ENCODE measurements around the gene CCDC127. TPM values are rescaled to one million over a fixed set of nuclear protein-coding genes. Genes with fewer than 3 reads are reported as not detected.

The CCDC127 gene
- total and polyA plus RNA-seq, 4 donors = 1.1 to 2.6 (median 2.1) TPM

GRCh38 chr5:187617-188451, 30.1 kb downstream of the CCDC127 start:
- TF ChIP-seq EGR1 (IDR thresholded peaks at IDR 0.05; ENCODE audit: low read depth in 2 of 2) (no peak), RAD21 (IDR thresholded peaks at IDR 0.05) (no peak), RXRA (IDR thresholded peaks at IDR 0.05) (no peak), ATF3 (IDR thresholded peaks at IDR 0.05) (no peak), HNF4G (IDR thresholded peaks at IDR 0.05) (no peak), ZBTB33 (IDR thresholded peaks at IDR 0.05) (no peak), MAX (IDR thresholded peaks at IDR 0.05) (no peak), YY1 (IDR thresholded peaks at IDR 0.05) (no peak), TAF1 (conservative IDR thresholded peaks at IDR 0.05) (no peak), NR2F2 (IDR thresholded peaks at IDR 0.05) (no peak), SP1 (IDR thresholded peaks at IDR 0.05) (no peak), JUND (IDR thresholded peaks at IDR 0.05) (no peak), REST (IDR thresholded peaks at IDR 0.05) (no peak)
- Histone ChIP-seq H3K4me1 (ENCODE audit: control insufficient read depth in 4 of 4, insufficient read depth in 4 of 4, low read length in 3 of 4) (peaks cover 2 to 22% (median 16%) of the 10 kb centered on the region in 4 donors), H3K4me3 (ENCODE audit: low read depth in 1 of 3, low read length in 3 of 3) (no peak overlapping the region), H3K36me3 (ENCODE audit: control insufficient read depth in 4 of 4, insufficient read depth in 3 of 4, low read depth in 1 of 4, low read length in 3 of 4) (no peaks in the 10 kb centered on the region), H3K9ac (ENCODE audit: low read depth in 1 of 2, low read length in 2 of 2) (no peak overlapping the region), H3K9me3 (ENCODE audit: control insufficient read depth in 4 of 4, low read length in 3 of 4) (no peaks in the 10 kb centered on the region), H3K27ac (ENCODE audit: low read depth in 1 of 2, low read length in 2 of 2) (no peak overlapping the region), H3K27me3 (ENCODE audit: control insufficient read depth in 4 of 4, insufficient read depth in 4 of 4, low read length in 3 of 4) (no peaks in the 10 kb centered on the region)
- WGBS = 60% methylated on average over 21 of the region's 21 CpGs
- no peak for DNase-seq (ENCODE audit: low spot score)

- no peak for TF ChIP-seq EGR1 (IDR thresholded peaks at IDR 0.05; ENCODE audit: low read depth in 2 of 2)
- TF ChIP-seq FOXA2 (IDR thresholded peaks at IDR 0.05) = no peak
- no peak for TF ChIP-seq RXRA (IDR thresholded peaks at IDR 0.05)
- no peak for TF ChIP-seq GABPA (IDR thresholded peaks at IDR 0.05 in 1 of 2, conservative IDR thresholded peaks at IDR 0.05 in 1 of 2)
- no peak for TF ChIP-seq RAD21 (IDR thresholded peaks at IDR 0.05)
- TF ChIP-seq HNF4G (IDR thresholded peaks at IDR 0.05) = no peak
- no peak for TF ChIP-seq CTCF (IDR thresholded peaks at IDR 0.05; ENCODE audit: low read depth, low read length, missing input control)
- TF ChIP-seq TAF1 (conservative IDR thresholded peaks at IDR 0.05) = no peak
- TF ChIP-seq SP1 (IDR thresholded peaks at IDR 0.05) = no peak
- no peak overlapping the region for H3K27ac ChIP-seq (ENCODE audit: low read depth in 1 of 2, low read length in 2 of 2)
- no peaks in the 10 kb centered on the region for H3K9me3 ChIP-seq (ENCODE audit: control insufficient read depth in 4 of 4, low read length in 3 of 4)
- H3K4me3 ChIP-seq (ENCODE audit: low read depth in 1 of 3, low read length in 3 of 3) = no peak overlapping the region
- no peak overlapping the region for H3K9ac ChIP-seq (ENCODE audit: low read depth in 1 of 2, low read length in 2 of 2)
- 82% methylated on average over 13 of the region's 13 CpGs for WGBS
- no peak for DNase-seq (ENCODE audit: low spot score)
- no peaks in the 10 kb centered on the region for H3K27me3 ChIP-seq (ENCODE audit: control insufficient read depth in 4 of 4, insufficient read depth in 4 of 4, low read length in 3 of 4)
- peaks cover 2 to 22% (median 16%) of the 10 kb centered on the region in 4 donors for H3K4me1 ChIP-seq (ENCODE audit: control insufficient read depth in 4 of 4, insufficient read depth in 4 of 4, low read length in 3 of 4)
- no peaks in the 10 kb centered on the region for H3K36me3 ChIP-seq (ENCODE audit: control insufficient read depth in 4 of 4, insufficient read depth in 3 of 4, low read depth in 1 of 4, low read length in 3 of 4)
These were observed 30.9 kb downstream of the CCDC127 start for GRCh38 chr5:187042-187431.
